Body of pancreas (tissue), 4 donors: Measurements from ENCODE around the gene PLA2G4C. TPM values are rescaled to one million over a fixed set of nuclear protein-coding genes. Genes with fewer than 3 reads are reported as not detected.

Experiments
- ATAC-seq: fragments of 150-250 bp; one replicate; pipeline ENCODE4 v1.9.1; 2016
- DNase-seq, 4 donors: peaks; one replicate each; pipeline ENCODE4 v3.0.0-alpha.2; 2019
- H3K27ac ChIP-seq, 4 donors: fragments of 200-600 bp; sonication (generic); 1 replicate in 3 of 4; 2 replicates in 1 of 4; pipeline versions ENCODE4 v1.5.1 to v1.6.1; 2016 to 2019; ENCODE audit warnings: mild to moderate bottlenecking in 1 of 4, mixed read lengths in 1 of 4, moderate library complexity in 1 of 4
- H3K27me3 ChIP-seq, 2 donors: fragments of 200-600 bp; sonication (generic); one replicate each; pipeline ENCODE4 v1.6.0; 2016; ENCODE audit warnings: mild to moderate bottlenecking in 1 of 2
- H3K36me3 ChIP-seq, 2 donors: fragments of 200-600 bp; sonication (generic); replicated peaks in 1 of 2; 2 replicates each; pipeline ENCODE4 v1.5.1; 2016; ENCODE audit warnings: low read depth in 2 of 2; ENCODE audit not compliant: insufficient read depth in 1 of 2
- H3K4me1 ChIP-seq: fragments of 200-600 bp; sonication (generic); one replicate; pipeline ENCODE4 v1.6.0; 2016
- H3K4me3 ChIP-seq, 2 donors: fragments of 200-600 bp; sonication (generic); 1 replicate in 1 of 2; 2 replicates in 1 of 2; pipeline ENCODE4 v1.5.1; 2016 to 2019
- H3K9me3 ChIP-seq, 3 donors: fragments of 200-600 bp; sonication (generic); 1 replicate in 2 of 3; 2 replicates in 1 of 3; pipeline ENCODE4 v1.5.1; 2016
- CTCF ChIP-seq, 7 experiments: fragments of 450-650 bp in 4 of 7; fragments of 200-600 bp in 3 of 7; sonication (generic) in 3 of 7; IDR thresholded peaks; one replicate each; pipeline ENCODE4 v1.5.1; 2016 to 2019; ENCODE audit warnings: antibody characterized with exemption in 7 of 7
- POLR2A ChIP-seq, 3 donors: fragments of 450-650 bp; IDR thresholded peaks; one replicate each; pipeline ENCODE4 v1.6.1; 2016; ENCODE audit warnings: antibody characterized with exemption in 3 of 3, mild to moderate bottlenecking in 2 of 3
- WGBS, 2 donors: methylation state at CpG; one replicate each; pipeline ENCODE4 v1.1.5; 2017; 5-methylcytosine and 5-hydroxymethylcytosine counted together
- intact Hi-C: fragments of 100-400 bp; cut with DNase I; formaldehyde crosslinking; loops from one replicate; pipeline ENCODE4 v1.15.1; 2023
- total RNA-seq, 2 donors: library from RNA; depleted of rRNA; stranded (reverse); fragments of >200 nt; gene quantifications; one replicate each; pipeline ENCODE4 v1.1.0, GENCODE V29; 2016

Gene PLA2G4C
- 10 to 100 TPM in 1 of 2 donors, 1 to 10 TPM in 1; 4.4 to 10.9 TPM for total RNA-seq

- peak; percentile 82 for ATAC-seq
- peak; percentile 61 to 86 (median 82) for TF ChIP-seq POLR2A (IDR thresholded peaks at IDR 0.05)
- TF ChIP-seq CTCF (IDR thresholded peaks at IDR 0.05), result no peak
- H3K4me1 ChIP-seq, result peaks cover 33% of the 10 kb centered on the region
Observed at GRCh38 chr19:48110350-48110966, at the start of gene PLA2G4C. TSS of gene PLA2G4C (minus strand) at chr19:48110817. CDS start at chr19:48106529, 4,288 bp downstream.

GRCh38 chr19:48158210-48158790 is 47.7 kb upstream of the PLA2G4C start:
- intact Hi-C loops, result loop anchor here (5.0 kb wide), 1 partner anchor 56 kb away; no protein-coding TSS in a partner anchor
- Histone ChIP-seq H3K4me3 (no peak overlapping the region), H3K4me1 (no peaks in the 10 kb centered on the region), H3K36me3 (peaks cover 0 to 2% of the 10 kb centered on the region in 2 donors), H3K27ac (no peak overlapping the region), H3K27me3 (no peaks in the 10 kb centered on the region), H3K9me3 (no peaks in the 10 kb centered on the region)
- DNase-seq, result no peak
- WGBS, 2 donors, result 81 to 95% methylated on average over 10 to 12 of the region's 12 CpGs
- no peak for TF ChIP-seq POLR2A (IDR thresholded peaks at IDR 0.05)
- no peak for TF ChIP-seq CTCF (IDR thresholded peaks at IDR 0.05)
- ATAC-seq, result no peak

More at GRCh38 chr19:48110350-48110966, at the start of gene PLA2G4C:
- Histone ChIP-seq H3K9me3 (no peaks in the 10 kb centered on the region), H3K36me3 (no peaks in the 10 kb centered on the region), H3K27me3 (no peaks in the 10 kb centered on the region), H3K27ac (peak within 1 kb of the TSS; percentile 84 to 96 (median 91)), H3K4me3 (no peak within 1 kb of the TSS)
- DNase-seq, result peak; percentile 91 to 95 (median 92)
- WGBS, 2 donors, result 1% methylated on average over 10 to 26 of the region's 27 CpGs
- intact Hi-C loops, result no loop called here

- H3K4me3 ChIP-seq, result no peak overlapping the region
- no peak overlapping the region for H3K27ac ChIP-seq
- intact Hi-C loops, result loop anchor here (5.0 kb wide), 1 partner anchor 182 kb away; no protein-coding TSS in a partner anchor
- ATAC-seq, result no peak
- no peaks in the 10 kb centered on the region for H3K27me3 ChIP-seq
- 55 to 61% methylated on average over 9 of the region's 9 CpGs for WGBS, 2 donors
- H3K4me1 ChIP-seq, result no peaks in the 10 kb centered on the region
- no peak for DNase-seq
- no peaks in the 10 kb centered on the region for H3K9me3 ChIP-seq
- no peak for TF ChIP-seq CTCF (IDR thresholded peaks at IDR 0.05)
- no peak for TF ChIP-seq POLR2A (IDR thresholded peaks at IDR 0.05)
- no peaks in the 10 kb centered on the region for H3K36me3 ChIP-seq
Observed at GRCh38 chr19:48154003-48154402, 43.4 kb upstream of the PLA2G4C start.

- no peak overlapping the region for H3K4me3 ChIP-seq
- H3K27me3 ChIP-seq, result no peaks in the 10 kb centered on the region
- H3K4me1 ChIP-seq, result no peaks in the 10 kb centered on the region
- peak; percentile 49 to 74 (median 66) for DNase-seq
- 29 to 32% methylated on average over 8 of the region's 8 CpGs for WGBS, 2 donors
- TF ChIP-seq CTCF (IDR thresholded peaks at IDR 0.05) (peak; percentile 42 to 84 (median 77)), POLR2A (IDR thresholded peaks at IDR 0.05) (no peak)
- H3K36me3 ChIP-seq, result no peaks in the 10 kb centered on the region
- intact Hi-C loops, result loop anchor here (5.0 kb wide), 1 partner anchor 180 kb away; no protein-coding TSS in a partner anchor
- no peaks in the 10 kb centered on the region for H3K9me3 ChIP-seq
- H3K27ac ChIP-seq, result no peak overlapping the region
- peak; percentile 69 for ATAC-seq
Observed at GRCh38 chr19:48152551-48152950, 41.9 kb upstream of the PLA2G4C start.
